Peyer's patch (tissue), 4 donors: ENCODE results near the gene CALB2. TPM values are rescaled to one million over a fixed set of nuclear protein-coding genes. Genes with fewer than 3 reads are reported as not detected.

ENCODE experiments used
- DNase-seq, 3 donors: peaks; one replicate each; pipeline ENCODE4 v3.0.0-alpha.2; 2017 to 2019
- H3K27ac ChIP-seq, 4 donors: fragments of 200-600 bp; sonication (generic); one replicate each; pipeline ENCODE4 v1.5.1; 2016 to 2019
- H3K27me3 ChIP-seq, 2 donors: fragments of 200-600 bp; sonication (generic); one replicate each; pipeline ENCODE4 v1.5.1; 2019
- H3K36me3 ChIP-seq, 3 donors: fragments of 200-600 bp; sonication (generic); one replicate each; pipeline ENCODE4 v1.5.1; 2016 to 2019
- H3K4me1 ChIP-seq, 4 donors: fragments of 200-600 bp; sonication (generic); one replicate each; pipeline ENCODE4 v1.5.1; 2016 to 2019
- H3K4me3 ChIP-seq, 4 donors: fragments of 200-600 bp; sonication (generic); 1 replicate in 3 of 4; 2 replicates in 1 of 4; pipeline ENCODE4 v1.5.1; 2016 to 2019; ENCODE audit warnings: mild to moderate bottlenecking in 1 of 4
- H3K9me3 ChIP-seq, 4 donors: fragments of 200-600 bp; sonication (generic); one replicate each; pipeline ENCODE4 v1.5.1; 2016 to 2019; ENCODE audit warnings: mild to moderate bottlenecking in 1 of 4
- CTCF ChIP-seq, 6 experiments: fragments of 450-650 bp in 4 of 6; fragments of 200-600 bp in 2 of 6; sonication (generic) in 1 of 6; IDR thresholded peaks; one replicate each; pipeline ENCODE4 v1.5.1; 2017 to 2019; ENCODE audit warnings: antibody characterized with exemption in 6 of 6, mild to moderate bottlenecking in 3 of 6, moderate library complexity in 1 of 6
- POLR2A ChIP-seq, 2 donors: fragments of 450-650 bp; IDR thresholded peaks; one replicate each; pipeline ENCODE4 v1.5.1; 2017; ENCODE audit warnings: antibody characterized with exemption in 2 of 2, mild to moderate bottlenecking in 2 of 2, moderate library complexity in 2 of 2
- total RNA-seq, 4 donors: library from RNA; depleted of rRNA; stranded (reverse); fragments of >200 nt; gene quantifications; one replicate each; pipeline ENCODE4 v1.1.0, GENCODE V29; 2016

CALB2 gene
- total RNA-seq, 4 donors from 2014 or later = 2.3 to 5.5 (median 3.6) TPM; not detected in 1

- H3K27me3 ChIP-seq = no peaks in the 10 kb centered on the region
- no peaks in the 10 kb centered on the region for H3K36me3 ChIP-seq
- TF ChIP-seq POLR2A (IDR thresholded peaks at IDR 0.05) = no peak
- TF ChIP-seq CTCF (IDR thresholded peaks at IDR 0.05) = no peak
- H3K9me3 ChIP-seq = no peaks in the 10 kb centered on the region
- no peak overlapping the region for H3K4me3 ChIP-seq
- no peak overlapping the region for H3K27ac ChIP-seq
- no peak for DNase-seq
- H3K4me1 ChIP-seq = no peaks in the 10 kb centered on the region
Observed at GRCh38 chr16:71340406-71340805, 18.1 kb upstream of the CALB2 start.

- no peaks in the 10 kb centered on the region for H3K36me3 ChIP-seq
- no peak overlapping the region for H3K4me3 ChIP-seq
- no peak for TF ChIP-seq CTCF (IDR thresholded peaks at IDR 0.05)
- no peak for TF ChIP-seq POLR2A (IDR thresholded peaks at IDR 0.05)
- H3K27ac ChIP-seq = no peak overlapping the region
- H3K9me3 ChIP-seq = no peaks in the 10 kb centered on the region
- DNase-seq = no peak
- H3K27me3 ChIP-seq = no peaks in the 10 kb centered on the region
- H3K4me1 ChIP-seq = no peaks in the 10 kb centered on the region
Observed at GRCh38 chr16:71341881-71342280, 16.6 kb upstream of the CALB2 start.

GRCh38 chr16:71343078-71343477, 15.4 kb upstream of the CALB2 start:
- no peak overlapping the region for H3K27ac ChIP-seq
- no peaks in the 10 kb centered on the region for H3K9me3 ChIP-seq
- H3K4me3 ChIP-seq = no peak overlapping the region
- no peaks in the 10 kb centered on the region for H3K36me3 ChIP-seq
- TF ChIP-seq POLR2A (IDR thresholded peaks at IDR 0.05) (no peak), CTCF (IDR thresholded peaks at IDR 0.05) (no peak)
- no peak for DNase-seq
- no peaks in the 10 kb centered on the region for H3K4me1 ChIP-seq
- H3K27me3 ChIP-seq = no peaks in the 10 kb centered on the region

GRCh38 chr16:71344315-71344905, 14.1 kb upstream of the CALB2 start:
- no peak for TF ChIP-seq POLR2A (IDR thresholded peaks at IDR 0.05)
- TF ChIP-seq CTCF (IDR thresholded peaks at IDR 0.05) = no peak
- no peak overlapping the region for H3K27ac ChIP-seq
- H3K36me3 ChIP-seq = no peaks in the 10 kb centered on the region
- no peak overlapping the region for H3K4me3 ChIP-seq
- no peaks in the 10 kb centered on the region for H3K27me3 ChIP-seq
- DNase-seq = no peak
- no peaks in the 10 kb centered on the region for H3K9me3 ChIP-seq
- no peaks in the 10 kb centered on the region for H3K4me1 ChIP-seq

GRCh38 chr16:71345031-71345430, 13.5 kb upstream of the CALB2 start:
- Histone ChIP-seq H3K36me3 (no peaks in the 10 kb centered on the region), H3K4me3 (no peak overlapping the region), H3K4me1 (no peaks in the 10 kb centered on the region), H3K27me3 (no peaks in the 10 kb centered on the region), H3K27ac (no peak overlapping the region), H3K9me3 (no peaks in the 10 kb centered on the region)
- TF ChIP-seq CTCF (IDR thresholded peaks at IDR 0.05) (no peak), POLR2A (IDR thresholded peaks at IDR 0.05) (no peak)
- no peak for DNase-seq

GRCh38 chr16:71347146-71347545, 11.4 kb upstream of the CALB2 start:
- H3K4me3 ChIP-seq = no peak overlapping the region
- TF ChIP-seq POLR2A (IDR thresholded peaks at IDR 0.05) (no peak), CTCF (IDR thresholded peaks at IDR 0.05) (no peak)
- H3K27me3 ChIP-seq = no peaks in the 10 kb centered on the region
- DNase-seq = no peak
- no peaks in the 10 kb centered on the region for H3K4me1 ChIP-seq
- H3K36me3 ChIP-seq = no peaks in the 10 kb centered on the region
- H3K9me3 ChIP-seq = no peaks in the 10 kb centered on the region
- no peak overlapping the region for H3K27ac ChIP-seq
